Embryonic facial prominence (tissue), 1 donor: Measurements from ENCODE around the gene ZFYVE27.

ENCODE experiments used
- DNase-seq: peaks from one replicate; pipeline ENCODE4 v3.0.0-alpha.2; 2016; ENCODE audit errors: extremely low spot score

Gene ZFYVE27

GRCh38 chr10:97768322-97769315 lies 31.7 kb downstream of the ZFYVE27 start:
- no peak for DNase-seq

GRCh38 chr10:97770255-97770654 lies 33.3 kb downstream of the ZFYVE27 start:
- DNase-seq, result no peak

GRCh38 chr10:97771055-97771891 lies 34.3 kb downstream of the ZFYVE27 start:
- DNase-seq, result no peak

- DNase-seq, result no peak
Measured at GRCh38 chr10:97771913-97772823, 35.2 kb downstream of the ZFYVE27 start, which contains the start of gene SFRP5. TSS of gene SFRP5 (minus strand) at chr10:97771999. CDS start at chr10:97771833, 166 bp downstream.

- no peak for DNase-seq
Measured at GRCh38 chr10:97773096-97773495, 36.2 kb downstream of the ZFYVE27 start.

- DNase-seq, result no peak
Measured at GRCh38 chr10:97774811-97775294, 37.9 kb downstream of the ZFYVE27 start.

GRCh38 chr10:97777143-97777542 lies 40.2 kb downstream of the ZFYVE27 start:
- DNase-seq, result no peak

GRCh38 chr10:97778452-97779302 lies 41.7 kb downstream of the ZFYVE27 start:
- DNase-seq, result no peak

GRCh38 chr10:97779492-97779891 lies 42.6 kb downstream of the ZFYVE27 start:
- DNase-seq, result no peak

- DNase-seq, result no peak
Measured at GRCh38 chr10:97779975-97780374, 43.0 kb downstream of the ZFYVE27 start.

- DNase-seq, result no peak
Measured at GRCh38 chr10:97780841-97781617, 44.1 kb downstream of the ZFYVE27 start.

GRCh38 chr10:97781618-97782331 lies 44.8 kb downstream of the ZFYVE27 start:
- DNase-seq, result no peak

- DNase-seq, result no peak
Measured at GRCh38 chr10:97782455-97783228, 45.7 kb downstream of the ZFYVE27 start.

GRCh38 chr10:97784200-97784810 lies 47.4 kb downstream of the ZFYVE27 start:
- DNase-seq, result no peak

- no peak for DNase-seq
Measured at GRCh38 chr10:97785231-97785630, 48.3 kb downstream of the ZFYVE27 start.

- DNase-seq, result no peak
Measured at GRCh38 chr10:97785731-97786130, 48.8 kb downstream of the ZFYVE27 start.
